NT2/D1 (cell line): ENCODE results near the gene POLR1D.

Experiments used
- DNase-seq: peaks from one replicate; pipeline ENCODE4 v3.0.0-alpha.2; 2011; ENCODE audit warnings: low read depth, low spot score
- H3K27me3 ChIP-seq: 2 replicates; pipeline ENCODE4 v1.6.0; 2011; ENCODE audit warnings: mild to moderate bottlenecking; ENCODE audit not compliant: insufficient read length, insufficient read depth
- H3K36me3 ChIP-seq: 2 replicates; pipeline ENCODE4 v1.6.1; 2011; ENCODE audit warnings: mild to moderate bottlenecking, low read length, mixed read lengths; ENCODE audit not compliant: insufficient read depth, insufficient read length
- H3K4me1 ChIP-seq: 2 replicates; pipeline ENCODE4 v1.5.1; 2011; ENCODE audit not compliant: insufficient read depth, insufficient read length
- H3K4me3 ChIP-seq: 2 replicates; pipeline ENCODE4 v1.5.1; 2011; ENCODE audit warnings: low read depth; ENCODE audit not compliant: insufficient read length
- H3K9ac ChIP-seq: 2 replicates; pipeline ENCODE4 v1.6.0; 2011; ENCODE audit warnings: low read depth; ENCODE audit not compliant: insufficient read length
- H3K9me3 ChIP-seq: 2 replicates; pipeline ENCODE4 v1.5.1; 2011; ENCODE audit warnings: mild to moderate bottlenecking, low read length; ENCODE audit not compliant: insufficient read depth
- SUZ12 ChIP-seq: IDR thresholded peaks from 2 replicates; pipeline ENCODE4 v1.6.1; 2011; ENCODE audit not compliant: insufficient read length, insufficient read depth; ENCODE audit errors: extremely low read depth
- YY1 ChIP-seq: IDR thresholded peaks from 2 replicates; pipeline ENCODE4 v1.6.1; 2011; ENCODE audit not compliant: insufficient read length, insufficient read depth
- ZNF274 ChIP-seq: IDR thresholded peaks from 2 replicates; pipeline ENCODE4 v1.6.1; 2011; ENCODE audit warnings: mild to moderate bottlenecking, low read depth, low read length

The POLR1D gene

GRCh38 chr13:27588405-27588804 is 33.3 kb upstream of the POLR1D start:
- TF ChIP-seq ZNF274, result no peak
- no peaks in the 10 kb centered on the region for H3K4me1 ChIP-seq
- no peaks in the 10 kb centered on the region for H3K9me3 ChIP-seq
- no peaks in the 10 kb centered on the region for H3K36me3 ChIP-seq
- no peak overlapping the region for H3K4me3 ChIP-seq
- no peak for DNase-seq
- no peaks in the 10 kb centered on the region for H3K27me3 ChIP-seq
- H3K9ac ChIP-seq, result no peak overlapping the region

- Histone ChIP-seq H3K9me3 (no peaks in the 10 kb centered on the region), H3K4me3 (no peak overlapping the region), H3K9ac (no peak overlapping the region), H3K27me3 (no peaks in the 10 kb centered on the region), H3K36me3 (no peaks in the 10 kb centered on the region), H3K4me1 (no peaks in the 10 kb centered on the region)
- TF ChIP-seq SUZ12, result no peak
- no peak for TF ChIP-seq YY1
- TF ChIP-seq ZNF274, result no peak
- no peak for DNase-seq
Measured at GRCh38 chr13:27592865-27593264, 28.8 kb upstream of the POLR1D start.

GRCh38 chr13:27593267-27593666 is 28.4 kb upstream of the POLR1D start:
- no peak overlapping the region for H3K9ac ChIP-seq
- H3K36me3 ChIP-seq, result no peaks in the 10 kb centered on the region
- TF ChIP-seq YY1, result no peak
- no peak for TF ChIP-seq ZNF274
- no peak for TF ChIP-seq SUZ12
- H3K4me1 ChIP-seq, result no peaks in the 10 kb centered on the region
- no peak overlapping the region for H3K4me3 ChIP-seq
- no peaks in the 10 kb centered on the region for H3K9me3 ChIP-seq
- DNase-seq, result no peak
- no peaks in the 10 kb centered on the region for H3K27me3 ChIP-seq

- TF ChIP-seq YY1 (no peak), ZNF274 (no peak), SUZ12 (no peak)
Measured at GRCh38 chr13:27595055-27595811, 26.5 kb upstream of the POLR1D start.

GRCh38 chr13:27599096-27599495 is 22.6 kb upstream of the POLR1D start:
- no peaks in the 10 kb centered on the region for H3K36me3 ChIP-seq
- H3K9me3 ChIP-seq, result no peaks in the 10 kb centered on the region
- TF ChIP-seq ZNF274 (no peak), YY1 (no peak), SUZ12 (no peak)
- H3K4me3 ChIP-seq, result no peak overlapping the region
- H3K4me1 ChIP-seq, result no peaks in the 10 kb centered on the region
- no peak overlapping the region for H3K9ac ChIP-seq
- H3K27me3 ChIP-seq, result no peaks in the 10 kb centered on the region
- no peak for DNase-seq

More at GRCh38 chr13:27595055-27595811, 26.5 kb upstream of the POLR1D start:
- Histone ChIP-seq H3K9ac (no peak overlapping the region), H3K36me3 (no peaks in the 10 kb centered on the region), H3K9me3 (no peaks in the 10 kb centered on the region), H3K4me3 (no peak overlapping the region), H3K4me1 (no peaks in the 10 kb centered on the region), H3K27me3 (no peaks in the 10 kb centered on the region)
- no peak for DNase-seq

- H3K9me3 ChIP-seq, result no peaks in the 10 kb centered on the region
- no peaks in the 10 kb centered on the region for H3K27me3 ChIP-seq
- no peaks in the 10 kb centered on the region for H3K36me3 ChIP-seq
- no peak overlapping the region for H3K9ac ChIP-seq
- no peak overlapping the region for H3K4me3 ChIP-seq
- no peak for DNase-seq
- no peaks in the 10 kb centered on the region for H3K4me1 ChIP-seq
- TF ChIP-seq SUZ12 (no peak), ZNF274 (no peak), YY1 (no peak)
Measured at GRCh38 chr13:27599845-27600553, 21.7 kb upstream of the POLR1D start.

- DNase-seq, result no peak
- H3K9me3 ChIP-seq, result no peaks in the 10 kb centered on the region
- H3K9ac ChIP-seq, result no peak overlapping the region
- no peak overlapping the region for H3K4me3 ChIP-seq
- H3K36me3 ChIP-seq, result no peaks in the 10 kb centered on the region
- no peak for TF ChIP-seq SUZ12
- H3K4me1 ChIP-seq, result no peaks in the 10 kb centered on the region
- no peaks in the 10 kb centered on the region for H3K27me3 ChIP-seq
Measured at GRCh38 chr13:27600711-27601110, 21.0 kb upstream of the POLR1D start.
